OCI-LY7 (cell line): Measurements from ENCODE around the gene PPP6C. TPM values are rescaled to one million over a fixed set of nuclear protein-coding genes. Genes with fewer than 3 reads are reported as not detected.
"Not testable (repeated sequence)": the region's sequence is repeated elsewhere in the genome, so short reads cannot be mapped to it uniquely, and the experiment has no call there.

Experiments
- BruUV-seq: library from RNA; stranded (reverse); fragments of 400-500 nt; replicated peaks from 2 replicates; lab custom pipeline; 2021; lab: Mats Ljungman, UMichigan
- CTCF ChIA-PET: fragments of 300-600 bp; sonication (Branson Sonifier 250); formaldehyde crosslinking; loops from one replicate; lab custom pipeline; 2022; ENCODE audit warnings: antibody characterized with exemption; ENCODE audit not compliant: unreplicated experiment; lab: Charles Lee
- POLR2A ChIA-PET: fragments of 300-600 bp; sonication (Branson Sonifier 250); formaldehyde crosslinking; loops from one replicate; lab custom pipeline; 2022; ENCODE audit warnings: antibody characterized with exemption; lab: Charles Lee
- DNase-seq: peaks from one replicate; pipeline ENCODE4 v3.0.0-alpha.2; 2015; ENCODE audit warnings: low spot score
- H2AFZ ChIP-seq: fragments of 200-600 bp; sonication (generic), shearing (Covaris generic); 2 replicates; pipeline ENCODE4 v1.6.1; 2014; ENCODE audit warnings: mild to moderate bottlenecking, antibody characterized with exemption, low read length, moderate library complexity
- H3K27ac ChIP-seq: fragments of 200-600 bp; sonication (generic); 2 replicates; pipeline ENCODE4 v1.5.1; 2014; ENCODE audit warnings: mixed run types, low read depth, mild to moderate bottlenecking, moderate library complexity, low read length, inconsistent platforms; ENCODE audit not compliant: poor library complexity, severe bottlenecking
- H3K36me3 ChIP-seq: fragments of 200-600 bp; sonication (generic); 2 replicates; pipeline ENCODE4 v1.6.1; 2014; ENCODE audit warnings: mild to moderate bottlenecking, antibody characterized with exemption, low read length, moderate library complexity, mixed read lengths; ENCODE audit not compliant: insufficient read depth
- H3K4me1 ChIP-seq: fragments of 200-600 bp; sonication (generic); 2 replicates; pipeline ENCODE4 v1.5.1; 2014; ENCODE audit warnings: mild to moderate bottlenecking, low read length; ENCODE audit not compliant: insufficient read depth, poor library complexity, severe bottlenecking
- H3K4me2 ChIP-seq: fragments of 200-600 bp; sonication (generic); 2 replicates; pipeline ENCODE4 v1.6.1; 2014; ENCODE audit warnings: mild to moderate bottlenecking, low read length
- H3K4me3 ChIP-seq: fragments of 200-600 bp; sonication (generic); 2 replicates; pipeline ENCODE4 v1.5.1; 2014; ENCODE audit warnings: mild to moderate bottlenecking, low read depth, low read length; ENCODE audit not compliant: poor library complexity, severe bottlenecking
- H3K79me2 ChIP-seq: fragments of 200-600 bp; sonication (generic); 2 replicates; pipeline ENCODE4 v1.6.1; 2016; ENCODE audit warnings: low read depth, mild to moderate bottlenecking, low read length, moderate library complexity, mixed read lengths; ENCODE audit not compliant: insufficient read depth
- H3K9me2 ChIP-seq: fragments of 200-600 bp; sonication (generic); 2 replicates; pipeline ENCODE4 v1.6.1; 2016; ENCODE audit warnings: mild to moderate bottlenecking, low read length, mixed read lengths; ENCODE audit not compliant: insufficient read depth
- H3K9me3 ChIP-seq: fragments of 200-600 bp; sonication (generic); 2 replicates; pipeline ENCODE4 v1.6.1; 2014; ENCODE audit warnings: mild to moderate bottlenecking, mixed run types, low read length, mixed read lengths
- H4K20me1 ChIP-seq: fragments of 200-600 bp; sonication (generic); 2 replicates; pipeline ENCODE4 v1.6.1; 2014; ENCODE audit warnings: mild to moderate bottlenecking, antibody characterized with exemption, low read length, moderate library complexity, mixed read lengths; ENCODE audit not compliant: insufficient read depth
- CTCF ChIP-seq: fragments of 200-600 bp; sonication (generic); conservative IDR thresholded peaks from 2 replicates; pipeline ENCODE4 v1.5.1; 2014; ENCODE audit warnings: mild to moderate bottlenecking, antibody characterized with exemption, low read length, moderate library complexity, mixed read lengths
- EZH2phosphoT487 ChIP-seq: fragments of 200-600 bp; sonication (generic); IDR thresholded peaks from 2 replicates; pipeline ENCODE4 v1.6.1; 2018; ENCODE audit warnings: low read depth, borderline replicate concordance, mild to moderate bottlenecking, mixed run types, antibody characterized with exemption, low read length, moderate library complexity, mixed read lengths
- intact Hi-C: fragments of 100-400 bp; cut with micrococcal nuclease; formaldehyde crosslinking; loops from one replicate; pipeline ENCODE4 v1.10.0; 2022; ENCODE audit not compliant: unreplicated experiment
- total RNA-seq, 2 experiments: library from RNA; depleted of rRNA in 1 of 2; stranded (reverse); fragments of >200 nt in 1 of 2; shearing (Covaris generic) in 1 of 2; gene quantifications; 2 replicates each; pipeline ENCODE4 v1.2.3, GENCODE V29; 2014 to 2022

Gene PPP6C
- total RNA-seq, 2 experiments from 2014 or later: 21.4 to 55.1 TPM

- H3K9me2 ChIP-seq, H3K4me2 ChIP-seq, intact Hi-C loops, POLR2A ChIA-PET, H3K9me3 ChIP-seq, BruUV-seq, H3K27ac ChIP-seq, H4K20me1 ChIP-seq, DNase-seq, H2AFZ ChIP-seq, H3K4me3 ChIP-seq: not testable (repeated sequence)
- H3K36me3 ChIP-seq: peaks cover 35% of the 10 kb centered on the region
- CTCF ChIA-PET: interaction anchor here (0.5 kb wide), 1 partner anchor 11 kb away, joined by 3 read pairs; no protein-coding TSS in a partner anchor
- H3K79me2 ChIP-seq: peaks cover 30% of the 10 kb centered on the region; the same call in 1 of the 2 replicates
- H3K4me1 ChIP-seq: peaks cover 47% of the 10 kb centered on the region
These were observed 70.9 kb downstream of the PPP6C start for GRCh38 chr9:125118696-125119095.

GRCh38 chr9:125114503-125114902 is 75.1 kb downstream of the PPP6C start:
- H3K9me2 ChIP-seq, H3K4me2 ChIP-seq, H4K20me1 ChIP-seq, H3K4me3 ChIP-seq, BruUV-seq, intact Hi-C loops, H3K27ac ChIP-seq, CTCF ChIA-PET, H2AFZ ChIP-seq, DNase-seq: not testable (repeated sequence)
- peaks cover 24% of the 10 kb centered on the region for H3K9me3 ChIP-seq
- peaks cover 16% of the 10 kb centered on the region; the same call in 1 of the 2 replicates for H3K79me2 ChIP-seq
- POLR2A ChIA-PET: interaction anchor here (0.7 to 1.1 kb wide), 4 partner anchors 9 to 440 kb away, joined by 3 to 5 read pairs (median 4); no protein-coding TSS in a partner anchor
- peaks cover 10% of the 10 kb centered on the region for H3K4me1 ChIP-seq
- peaks cover 56% of the 10 kb centered on the region for H3K36me3 ChIP-seq

GRCh38 chr9:125110464-125110863 is 79.1 kb downstream of the PPP6C start:
- no peaks in the 10 kb centered on the region for H4K20me1 ChIP-seq
- no peak overlapping the region for H2AFZ ChIP-seq
- peaks cover 12% of the 10 kb centered on the region for H3K79me2 ChIP-seq
- no peak overlapping the region for H3K27ac ChIP-seq
- no peak overlapping the region for H3K4me3 ChIP-seq
- H3K9me3 ChIP-seq: peaks cover 24% of the 10 kb centered on the region
- peaks cover 7% of the 10 kb centered on the region for H3K4me1 ChIP-seq
- DNase-seq: no peak
- H3K36me3 ChIP-seq: peaks cover 43% of the 10 kb centered on the region
- intact Hi-C loops: no loop called here
- BruUV-seq: no TSS peak
- H3K9me2 ChIP-seq: no peaks in the 10 kb centered on the region
- TF ChIP-seq CTCF (no peak), EZH2phosphoT487 (no peak)
- CTCF ChIA-PET: no interaction called here
- POLR2A ChIA-PET: no interaction called here
- H3K4me2 ChIP-seq: no peak overlapping the region

- intact Hi-C loops, CTCF ChIA-PET, POLR2A ChIA-PET, BruUV-seq, H3K4me2 ChIP-seq, H3K4me3 ChIP-seq, H3K9me2 ChIP-seq, DNase-seq, H3K27ac ChIP-seq, H3K79me2 ChIP-seq, H4K20me1 ChIP-seq, H2AFZ ChIP-seq: not testable (repeated sequence)
- peaks cover 30% of the 10 kb centered on the region for H3K36me3 ChIP-seq
- peaks cover 15% of the 10 kb centered on the region for H3K9me3 ChIP-seq
- H3K4me1 ChIP-seq: peaks cover 25% of the 10 kb centered on the region
These were observed 81.1 kb downstream of the PPP6C start for GRCh38 chr9:125108541-125108940.
